Measurements from ENCODE around the gene ERC2. TPM values are rescaled to one million over a fixed set of nuclear protein-coding genes. Genes with fewer than 3 reads are reported as not detected.

The ERC2 gene
- total and polyA plus RNA-seq, 2 of the 13 experiments (the other 11 are each of a cell fraction or from before 2014, with no cell fraction given): 0.16 to 0.22 TPM

- no peak for FAIRE-seq
These were observed 610.6 kb downstream of the ERC2 start for GRCh38 chr3:55857633-55858032.

DNA sequence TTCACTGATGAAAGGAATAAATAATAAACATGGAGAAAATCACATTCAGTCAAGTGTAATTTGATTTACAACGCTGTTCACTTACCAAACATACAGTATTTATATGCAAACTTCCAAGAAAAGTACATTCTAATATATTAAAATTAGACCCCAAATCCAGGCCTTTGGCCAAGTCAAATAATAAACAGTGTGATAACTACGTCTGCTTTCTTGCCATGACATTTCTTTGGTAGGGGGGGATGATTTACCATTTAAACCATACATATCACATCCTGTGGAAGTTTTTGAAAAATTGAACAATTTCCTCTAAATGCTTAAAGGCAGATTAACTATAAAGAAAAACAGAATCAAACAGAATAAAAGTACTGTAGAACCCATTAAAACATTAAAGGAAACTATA lies 613.0 kb downstream of the ERC2 start:
- in situ Hi-C loops (cut with HindIII; ENCODE audit: extremely low pct_ligation_motif_present, low pct_unique_long_range_greater_than_20kb): no loop called here
- TF ChIP-seq SRSF4 (IDR thresholded peaks at IDR 0.05; ENCODE audit: low read depth, low read length, poor library complexity, severe bottlenecking) (no peak), GATA4 (IDR thresholded peaks at IDR 0.05; ENCODE audit: borderline replicate concordance, low read depth) (no peak), KMT2A (CRISPR knock-in tag; IDR thresholded peaks at IDR 0.05) (no peak), NFRKB (IDR thresholded peaks at IDR 0.05) (no peak), ZBTB7B (CRISPR knock-in tag; IDR thresholded peaks at IDR 0.05) (no peak), ZNF598 (CRISPR knock-in tag; IDR thresholded peaks at IDR 0.05; ENCODE audit: borderline replicate concordance) (no peak), CREB1 (IDR thresholded peaks at IDR 0.05) (no peak), CREB1 (CRISPR knock-in tag; IDR thresholded peaks at IDR 0.05) (no peak), HMG20A (CRISPR knock-in tag; IDR thresholded peaks at IDR 0.05; ENCODE audit: borderline replicate concordance) (no peak), ATAD3A (CRISPR knock-in tag; IDR thresholded peaks at IDR 0.05) (no peak), ZNF337 (CRISPR knock-in tag; IDR thresholded peaks at IDR 0.05; ENCODE audit: borderline replicate concordance, low read depth) (no peak), ZNF230 (CRISPR knock-in tag; IDR thresholded peaks at IDR 0.05) (no peak), ZBTB1 (CRISPR knock-in tag; IDR thresholded peaks at IDR 0.05; ENCODE audit: borderline replicate concordance) (no peak)

More at GRCh38 chr3:55857633-55858032, 610.6 kb downstream of the ERC2 start:
- H3K4me3 ChIP-seq (replicated peaks in 1 of 3; ENCODE audit: insufficient read depth in 1 of 3, low read depth in 2 of 3, low read length in 3 of 3): no peak overlapping the region
- ChIA-PET POLR2A (no interaction called here), CTCF (ENCODE audit: low intra/inter-chr PET ratio, low total read pairs) (no interaction called here)
- in situ Hi-C loops (cut with HindIII; ENCODE audit: extremely low pct_ligation_motif_present, low pct_unique_long_range_greater_than_20kb) (no loop called here), intact Hi-C loops (cut with micrococcal nuclease; ENCODE audit: unreplicated experiment) (no loop called here)
- no peaks in the 10 kb centered on the region for H3K9me3 ChIP-seq (ENCODE audit: low read length)
- DNase-seq (ENCODE audit: low spot score) (no peak), ATAC-seq (no peak)
- no peak overlapping the region for H3K27ac ChIP-seq (ENCODE audit: extremely low read length, insufficient read depth, low read length)
- H3K9ac ChIP-seq (ENCODE audit: insufficient read depth, low read depth, low read length): no peak overlapping the region
- WGBS (ENCODE audit: low lambda C conversion rate): 0% methylated on average over 2 of the region's 2 CpGs
- no peaks in the 10 kb centered on the region for H3K79me2 ChIP-seq (ENCODE audit: insufficient read depth, low read length)
- H3K4me2 ChIP-seq (ENCODE audit: low read depth, low read length): no peak overlapping the region
- H3K4me1 ChIP-seq (ENCODE audit: insufficient read depth, low read length): no peaks in the 10 kb centered on the region
- peaks cover 0 to 2% of the 10 kb centered on the region in 2 experiments; a peak in 1 of 5 replicates for H3K27me3 ChIP-seq (ENCODE audit: control insufficient read depth in 1 of 2, insufficient read depth in 2 of 2, low read length in 2 of 2)
- H2AFZ ChIP-seq (ENCODE audit: low read length): no peak overlapping the region
- TF ChIP-seq, protein P1, sequence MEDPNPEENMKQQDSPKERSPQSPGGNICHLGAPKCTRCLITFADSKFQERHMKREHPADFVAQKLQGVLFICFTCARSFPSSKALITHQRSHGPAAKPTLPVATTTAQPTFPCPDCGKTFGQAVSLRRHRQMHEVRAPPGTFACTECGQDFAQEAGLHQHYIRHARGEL (CRISPR knock-in tag; IDR thresholded peaks at IDR 0.05): no peak
- peak; percentile 94 to 98 for TF ChIP-seq MAFK (conservative IDR thresholded peaks at IDR 0.05 in 1 of 2, IDR thresholded peaks at IDR 0.05 in 1 of 2; ENCODE audit: low read length in 2 of 2)
- TF ChIP-seq MAFF (IDR thresholded peaks at IDR 0.05; ENCODE audit: low read depth, low read length): peak; percentile 96
- TF ChIP-seq, protein P2, sequence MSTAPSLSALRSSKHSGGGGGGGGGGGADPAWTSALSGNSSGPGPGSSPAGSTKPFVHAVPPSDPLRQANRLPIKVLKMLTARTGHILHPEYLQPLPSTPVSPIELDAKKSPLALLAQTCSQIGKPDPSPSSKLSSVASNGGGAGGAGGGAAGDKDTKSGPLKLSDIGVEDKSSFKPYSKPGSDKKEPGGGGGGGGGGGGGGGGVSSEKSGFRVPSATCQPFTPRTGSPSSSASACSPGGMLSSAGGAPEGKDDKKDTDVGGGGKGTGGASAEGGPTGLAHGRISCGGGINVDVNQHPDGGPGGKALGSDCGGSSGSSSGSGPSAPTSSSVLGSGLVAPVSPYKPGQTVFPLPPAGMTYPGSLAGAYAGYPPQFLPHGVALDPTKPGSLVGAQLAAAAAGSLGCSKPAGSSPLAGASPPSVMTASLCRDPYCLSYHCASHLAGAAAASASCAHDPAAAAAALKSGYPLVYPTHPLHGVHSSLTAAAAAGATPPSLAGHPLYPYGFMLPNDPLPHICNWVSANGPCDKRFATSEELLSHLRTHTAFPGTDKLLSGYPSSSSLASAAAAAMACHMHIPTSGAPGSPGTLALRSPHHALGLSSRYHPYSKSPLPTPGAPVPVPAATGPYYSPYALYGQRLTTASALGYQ (CRISPR knock-in tag; IDR thresholded peaks at IDR 0.05): no peak
- H3K36me3 ChIP-seq (replicated peaks in 1 of 2; ENCODE audit: control insufficient read depth in 1 of 2, insufficient read depth in 2 of 2, low read length in 2 of 2): no peaks in the 10 kb centered on the region
- H4K20me1 ChIP-seq (ENCODE audit: insufficient read depth, low read length): no peaks in the 10 kb centered on the region
- no TSS peak for BruUV-seq (replicated peaks)

More for the DNA sequence above, 613.0 kb downstream of the ERC2 start:
- no peak overlapping the region for H3K4me3 ChIP-seq (replicated peaks in 1 of 3; ENCODE audit: insufficient read depth in 1 of 3, low read depth in 2 of 3, low read length in 3 of 3)
- POLR2A ChIA-PET: no interaction called here
- no TSS peak for BruUV-seq (replicated peaks)
- no peaks in the 10 kb centered on the region for H3K9me3 ChIP-seq (ENCODE audit: low read length)
- no peaks in the 10 kb centered on the region for H3K4me1 ChIP-seq (ENCODE audit: insufficient read depth, low read length)
- H3K36me3 ChIP-seq (replicated peaks in 1 of 2; ENCODE audit: control insufficient read depth in 1 of 2, insufficient read depth in 2 of 2, low read length in 2 of 2): no peaks in the 10 kb centered on the region
- CTCF ChIA-PET (ENCODE audit: low intra/inter-chr PET ratio, low total read pairs): no interaction called here
- no peak overlapping the region for H2AFZ ChIP-seq (ENCODE audit: low read length)
- H4K20me1 ChIP-seq (ENCODE audit: insufficient read depth, low read length): no peaks in the 10 kb centered on the region
- H3K9ac ChIP-seq (ENCODE audit: insufficient read depth, low read depth, low read length): no peak overlapping the region
- H3K79me2 ChIP-seq (ENCODE audit: insufficient read depth, low read length): no peaks in the 10 kb centered on the region
- DNase-seq (ENCODE audit: low spot score) (no peak), FAIRE-seq (no peak), ATAC-seq (no peak)
- no peak overlapping the region for H3K4me2 ChIP-seq (ENCODE audit: low read depth, low read length)
- peaks cover 0 to 2% of the 10 kb centered on the region in 2 experiments; a peak in 1 of 5 replicates for H3K27me3 ChIP-seq (ENCODE audit: control insufficient read depth in 1 of 2, insufficient read depth in 2 of 2, low read length in 2 of 2)
- WGBS (ENCODE audit: low lambda C conversion rate): 0% methylated on average over 2 of the region's 2 CpGs
- no peak overlapping the region for H3K27ac ChIP-seq (ENCODE audit: extremely low read length, insufficient read depth, low read length)
- intact Hi-C loops (cut with micrococcal nuclease; ENCODE audit: unreplicated experiment): no loop called here
